ENCODE data around the gene LONP2. TPM values are rescaled to one million over a fixed set of nuclear protein-coding genes. Genes with fewer than 3 reads are reported as not detected.
"Not testable (repeated sequence)": the region's sequence is repeated elsewhere in the genome, so short reads cannot be mapped to it uniquely, and the experiment has no call there.

Gene LONP2
- total RNA-seq, 4 donors from 2014 or later = 37.3 to 52.0 (median 47.0) TPM

DNA sequence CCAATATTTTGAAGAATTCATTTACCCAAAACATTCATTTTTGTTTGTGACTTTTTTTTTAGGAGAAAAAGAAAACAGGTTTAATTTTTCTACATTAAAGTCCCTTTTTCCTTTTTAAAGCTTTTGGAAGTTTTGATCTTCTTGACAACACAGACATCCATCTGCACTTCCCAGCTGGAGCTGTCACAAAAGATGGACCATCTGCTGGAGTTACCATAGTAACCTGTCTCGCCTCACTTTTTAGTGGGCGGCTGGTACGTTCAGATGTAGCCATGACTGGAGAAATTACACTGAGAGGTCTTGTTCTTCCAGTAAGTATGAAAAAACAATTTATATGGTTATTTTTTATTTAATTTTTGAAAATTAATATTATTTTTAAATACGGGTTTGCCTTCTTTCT lies 103.9 kb downstream of the LONP2 start:
- TF ChIP-seq, protein P1, sequence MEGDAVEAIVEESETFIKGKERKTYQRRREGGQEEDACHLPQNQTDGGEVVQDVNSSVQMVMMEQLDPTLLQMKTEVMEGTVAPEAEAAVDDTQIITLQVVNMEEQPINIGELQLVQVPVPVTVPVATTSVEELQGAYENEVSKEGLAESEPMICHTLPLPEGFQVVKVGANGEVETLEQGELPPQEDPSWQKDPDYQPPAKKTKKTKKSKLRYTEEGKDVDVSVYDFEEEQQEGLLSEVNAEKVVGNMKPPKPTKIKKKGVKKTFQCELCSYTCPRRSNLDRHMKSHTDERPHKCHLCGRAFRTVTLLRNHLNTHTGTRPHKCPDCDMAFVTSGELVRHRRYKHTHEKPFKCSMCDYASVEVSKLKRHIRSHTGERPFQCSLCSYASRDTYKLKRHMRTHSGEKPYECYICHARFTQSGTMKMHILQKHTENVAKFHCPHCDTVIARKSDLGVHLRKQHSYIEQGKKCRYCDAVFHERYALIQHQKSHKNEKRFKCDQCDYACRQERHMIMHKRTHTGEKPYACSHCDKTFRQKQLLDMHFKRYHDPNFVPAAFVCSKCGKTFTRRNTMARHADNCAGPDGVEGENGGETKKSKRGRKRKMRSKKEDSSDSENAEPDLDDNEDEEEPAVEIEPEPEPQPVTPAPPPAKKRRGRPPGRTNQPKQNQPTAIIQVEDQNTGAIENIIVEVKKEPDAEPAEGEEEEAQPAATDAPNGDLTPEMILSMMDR (IDR thresholded peaks at IDR 0.05) = no peak
- TF ChIP-seq POLR2A (IDR thresholded peaks at IDR 0.05) = no peak
- WGBS, 2 donors = 89 to 94% methylated on average over 4 of the region's 4 CpGs

DNA sequence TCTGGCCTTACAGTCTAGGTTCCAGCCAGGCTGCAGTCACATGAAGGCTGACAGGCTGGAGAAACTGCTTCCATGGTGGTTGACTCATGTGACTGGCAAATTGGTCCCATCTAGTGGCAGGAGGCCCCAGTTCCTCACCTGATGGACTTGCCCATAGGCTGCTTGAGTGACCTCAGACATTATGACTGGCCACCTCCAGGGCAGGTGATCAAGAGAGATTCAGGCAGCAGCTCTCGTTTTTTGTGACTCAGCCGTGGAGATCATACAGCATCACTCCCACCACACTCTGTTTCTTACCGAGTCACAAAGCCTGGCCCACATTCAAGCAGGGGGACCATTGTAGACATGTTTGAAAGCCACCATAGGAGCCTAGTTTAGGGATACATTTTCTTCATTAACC lies 106.6 kb downstream of the LONP2 start:
- intact Hi-C loops (cut with DNase I; ENCODE audit: low total_unique reads) = loop anchor here (5.0 kb wide), 1 partner anchor 177 kb away; no protein-coding TSS in a partner anchor
- no peak overlapping the region for H3K4me3 ChIP-seq (ENCODE audit: low read depth, poor library complexity, severe bottlenecking)
- TF ChIP-seq, protein P1 (IDR thresholded peaks at IDR 0.05) = no peak
- no peak for TF ChIP-seq POLR2A (IDR thresholded peaks at IDR 0.05)
- no peak for DNase-seq (ENCODE audit: low spot score in 2 of 2)
- WGBS, 2 donors = 60 to 68% methylated on average over 3 of the region's 3 CpGs

More for the DNA sequence above, 103.9 kb downstream of the LONP2 start:
- H3K4me3 ChIP-seq (ENCODE audit: low read depth, poor library complexity, severe bottlenecking) = no peak overlapping the region
- no peak for DNase-seq (ENCODE audit: low spot score in 2 of 2)
- intact Hi-C loops (cut with DNase I; ENCODE audit: low total_unique reads) = no loop called here

DNA sequence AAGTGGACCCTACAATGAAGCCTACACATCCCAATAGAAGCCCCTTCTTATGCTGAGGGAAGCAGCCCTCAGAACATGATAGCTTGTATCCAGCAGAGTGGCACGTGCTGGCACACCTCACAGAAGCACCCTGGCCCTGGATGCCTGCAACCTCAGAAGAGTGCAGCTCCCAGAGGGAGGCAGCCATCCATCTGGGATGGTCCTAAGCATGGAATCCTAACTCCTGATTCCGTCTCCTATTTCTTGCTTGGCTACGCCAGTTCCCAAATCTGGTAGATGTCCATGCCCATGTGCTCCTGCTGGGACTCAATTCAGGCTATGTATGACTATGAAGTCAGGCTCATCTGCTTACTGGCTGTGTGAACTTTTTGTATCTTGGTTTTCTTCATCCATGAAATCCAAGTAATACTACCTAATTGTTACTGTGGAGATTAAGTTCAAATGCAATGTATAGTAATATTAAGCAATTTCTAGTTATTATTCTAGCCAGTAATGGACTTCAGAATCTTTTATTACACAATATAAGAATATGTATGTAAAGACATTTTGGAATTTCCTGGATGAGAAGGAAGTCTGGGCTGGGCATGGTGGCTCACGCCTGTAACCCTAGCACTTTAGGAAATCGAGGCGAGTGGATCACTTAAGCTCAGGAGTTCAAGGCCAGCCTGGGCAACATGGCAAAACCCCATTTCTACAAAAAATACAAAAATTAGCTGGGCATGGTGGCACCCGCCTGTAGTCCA lies 108.7 kb downstream of the LONP2 start:
- intact Hi-C loops (cut with DNase I; ENCODE audit: low total_unique reads) = loop anchor here (5.0 kb wide), 1 partner anchor 174 kb away; no protein-coding TSS in a partner anchor
- 86 to 87% methylated on average over 6 to 7 of the region's 7 CpGs for WGBS, 2 donors
- H3K4me3 ChIP-seq (ENCODE audit: low read depth, poor library complexity, severe bottlenecking) = no peak overlapping the region
- TF ChIP-seq, protein P1 (IDR thresholded peaks at IDR 0.05) = no peak
- no peak for TF ChIP-seq POLR2A (IDR thresholded peaks at IDR 0.05)
- no peak for DNase-seq (ENCODE audit: low spot score in 2 of 2)

DNA sequence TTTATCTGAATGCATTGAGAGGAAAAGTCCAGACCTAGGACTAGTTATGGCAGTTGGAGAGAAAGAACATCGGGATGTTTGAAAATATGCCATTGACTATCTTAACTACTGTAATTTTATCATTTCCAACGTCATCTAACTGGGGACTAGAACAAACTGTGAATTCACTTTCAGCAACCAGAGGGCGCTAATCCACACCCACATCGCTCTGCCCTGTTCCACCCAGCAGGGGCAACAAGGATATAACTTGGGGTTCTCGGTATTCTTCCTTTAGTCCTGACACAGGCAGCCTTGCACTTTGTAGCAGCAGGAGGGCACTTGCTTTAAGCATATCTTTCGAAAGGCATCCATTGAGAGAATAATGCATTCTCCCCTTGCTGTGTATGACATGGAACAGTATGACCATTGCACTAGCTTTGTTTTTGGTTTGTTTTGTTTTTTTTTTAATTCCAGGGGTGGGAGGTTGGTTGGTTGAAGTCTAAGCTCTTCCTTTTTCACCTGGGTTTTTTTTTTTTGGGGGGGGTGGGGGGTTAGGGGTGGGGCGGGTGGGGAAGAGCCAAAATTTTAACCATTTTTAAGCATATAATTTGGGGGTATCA lies 109.6 kb downstream of the LONP2 start:
- intact Hi-C loops (cut with DNase I; ENCODE audit: low total_unique reads) = loop anchor here (5.0 kb wide), 1 partner anchor 174 kb away; no protein-coding TSS in a partner anchor

DNA sequence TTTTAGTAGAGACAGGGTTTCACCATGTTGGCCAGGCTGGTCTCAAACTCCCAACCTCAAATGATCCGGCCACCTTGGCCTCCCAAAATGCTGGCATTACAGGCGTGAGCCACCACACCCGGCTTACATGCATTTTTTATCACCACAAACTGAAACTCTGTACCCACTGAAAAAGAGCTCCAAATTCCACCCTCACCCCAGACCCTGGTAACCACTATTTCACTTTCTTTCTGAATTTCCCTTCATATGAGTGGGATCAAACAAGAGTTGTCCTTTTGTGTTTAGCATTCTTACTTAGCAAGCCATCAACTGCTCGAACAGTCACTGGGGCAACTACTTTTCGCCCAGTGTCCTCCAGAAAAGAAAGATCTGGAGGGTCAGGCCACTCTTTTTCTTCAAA lies 110.3 kb downstream of the LONP2 start:
- WGBS, 2 donors = 93 to 98% methylated on average over 5 of the region's 5 CpGs
- not testable (repeated sequence) for H3K4me3 ChIP-seq (ENCODE audit: low read depth, poor library complexity, severe bottlenecking); DNase-seq (ENCODE audit: low spot score in 2 of 2)
- intact Hi-C loops (cut with DNase I; ENCODE audit: low total_unique reads) = loop anchor here (5.0 kb wide), 1 partner anchor 173 kb away; no protein-coding TSS in a partner anchor

More for the DNA sequence above, 109.6 kb downstream of the LONP2 start:
- TF ChIP-seq, protein P1 (IDR thresholded peaks at IDR 0.05) = peak in 1 of 3 donors; percentile 75
- TF ChIP-seq POLR2A (IDR thresholded peaks at IDR 0.05) = no peak
- DNase-seq (ENCODE audit: low spot score in 2 of 2) = peak in 1 of 2 donors; percentile 60
- 25 to 28% methylated on average over 7 of the region's 7 CpGs for WGBS, 2 donors
- no peak overlapping the region for H3K4me3 ChIP-seq (ENCODE audit: low read depth, poor library complexity, severe bottlenecking)
